ENCODE results near the gene RAET1L. TPM values are rescaled to one million over a fixed set of nuclear protein-coding genes. Genes with fewer than 3 reads are reported as not detected.

The RAET1L gene, protein sequence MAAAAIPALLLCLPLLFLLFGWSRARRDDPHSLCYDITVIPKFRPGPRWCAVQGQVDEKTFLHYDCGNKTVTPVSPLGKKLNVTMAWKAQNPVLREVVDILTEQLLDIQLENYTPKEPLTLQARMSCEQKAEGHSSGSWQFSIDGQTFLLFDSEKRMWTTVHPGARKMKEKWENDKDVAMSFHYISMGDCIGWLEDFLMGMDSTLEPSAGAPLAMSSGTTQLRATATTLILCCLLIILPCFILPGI
- 5.1 and 9.3 TPM in 2 replicates for total RNA-seq

DNA sequence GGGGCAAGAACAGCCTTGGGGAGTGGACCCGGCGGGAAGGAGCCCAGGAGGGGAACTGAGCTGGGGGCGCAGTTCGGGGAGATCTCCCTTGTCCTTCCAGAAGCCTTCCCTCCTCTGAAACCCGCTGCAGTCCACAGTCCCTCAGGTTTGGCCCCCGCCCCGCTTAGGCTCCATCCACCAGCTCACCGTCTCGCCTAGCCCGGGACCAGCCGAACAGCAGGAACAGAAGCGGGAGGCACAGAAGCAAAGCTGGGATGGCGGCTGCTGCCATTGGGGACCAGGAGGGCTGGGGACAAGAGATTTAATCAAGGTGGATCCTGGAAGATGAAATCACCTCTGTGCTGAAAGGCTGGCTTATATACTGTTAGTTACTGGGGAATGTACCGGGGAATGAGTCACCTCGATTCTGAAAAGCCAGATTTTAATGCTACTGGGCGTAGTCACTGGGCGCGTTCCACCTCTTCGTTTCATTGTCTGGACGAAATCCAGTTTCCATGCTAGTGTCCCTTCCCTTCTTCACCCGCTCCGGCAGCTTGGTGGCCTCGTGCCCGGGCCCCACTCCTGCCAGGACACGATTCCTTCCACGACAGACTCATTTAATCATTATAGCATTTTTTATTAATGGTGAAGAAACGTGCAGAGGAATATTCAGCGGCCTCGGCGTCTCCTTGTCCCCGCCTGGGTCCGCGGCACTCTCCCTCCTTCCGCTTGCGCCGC, at the start of gene RAET1L:
Gene RAET1L, minus strand, starts transcription at position 332 of the 717 bp plus-strand sequence. Its CDS starts 61 bp downstream, at position 271.

DNA sequence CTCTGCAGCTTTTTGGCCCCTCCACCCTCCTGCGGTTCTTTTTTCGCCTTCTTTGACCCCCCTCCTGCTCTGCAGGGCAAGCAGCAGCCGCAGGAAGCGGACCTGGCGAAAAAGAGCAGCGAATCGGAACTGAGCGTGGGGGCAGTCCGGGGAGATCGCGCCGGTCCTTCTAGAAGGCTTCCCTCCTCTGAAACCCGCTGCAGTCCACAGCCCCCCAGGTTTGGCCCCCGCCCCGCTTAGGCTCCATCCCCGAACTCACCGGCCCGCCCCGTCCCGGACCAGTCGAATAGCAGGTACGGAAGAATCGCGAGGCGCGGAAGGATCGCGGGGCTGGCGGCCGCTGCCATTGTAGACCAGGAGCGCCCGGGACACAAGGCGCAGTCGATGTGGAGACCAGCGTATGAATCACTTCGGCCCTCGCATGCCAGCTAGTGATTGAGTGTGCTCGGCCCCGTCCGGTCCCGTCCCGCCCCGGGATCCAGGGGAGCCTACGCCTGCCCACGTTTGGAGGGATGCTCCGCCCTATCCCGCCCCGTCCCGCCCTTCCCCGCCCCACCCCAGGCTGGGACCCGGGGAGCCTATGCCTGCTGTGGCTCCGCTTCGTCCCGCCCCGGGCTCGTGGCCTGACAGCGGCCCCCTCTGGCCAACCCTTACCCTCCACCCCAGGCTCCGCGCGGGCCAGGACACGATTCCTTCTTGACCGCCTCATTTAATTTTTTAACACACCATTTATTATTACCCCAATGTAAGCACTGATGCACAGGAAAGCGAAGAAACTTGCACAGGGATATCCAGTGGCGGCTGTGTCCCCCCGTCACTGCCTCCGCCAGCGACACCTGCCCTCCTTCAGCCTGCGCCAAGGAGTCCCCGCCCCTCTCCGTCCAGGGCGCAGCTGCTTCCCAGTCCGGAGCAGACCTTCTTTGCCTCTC, 43.7 kb upstream of the RAET1L start, which contains the start of gene ULBP3:
Gene ULBP3, minus strand, starts transcription at position 402 of the 929 bp plus-strand sequence. Its CDS starts 55 bp downstream, at position 347.

Other genes starting within 250 kb of the RAET1L start
- gene LRP11, start 161.2 kb downstream of the RAET1L start, total RNA-seq, result 167 and 205 TPM in 2 replicates
- 15.0 and 18.5 TPM in 2 replicates for gene RAET1E, start 127.4 kb downstream of the RAET1L start, total RNA-seq
- gene RAET1G, start 102.4 kb downstream of the RAET1L start, total RNA-seq, result 23.8 and 65.6 TPM in 2 replicates
- gene ULBP2, start 83.5 kb downstream of the RAET1L start, total RNA-seq, result 8.2 and 10.7 TPM in 2 replicates
- gene ULBP1, start 61.6 kb downstream of the RAET1L start, total RNA-seq, result 2.7 and 9.6 TPM in 2 replicates
- 6.5 and 9.8 TPM in 2 replicates for gene ULBP3, start 43.6 kb upstream of the RAET1L start, total RNA-seq
- 63.4 and 70.4 TPM in 2 replicates for gene PPP1R14C, start 117.5 kb upstream of the RAET1L start, total RNA-seq